Psoas muscle (tissue), 8 donors: ENCODE results near the gene SRGAP2B. TPM values are rescaled to one million over a fixed set of nuclear protein-coding genes. Genes with fewer than 3 reads are reported as not detected.
A peak's percentile ranks its signal among the peaks of the same experiment; 100 is the strongest.
"Not testable (repeated sequence)": the region's sequence is repeated elsewhere in the genome, so short reads cannot be mapped to it uniquely, and the experiment has no call there.

Source experiments
- ATAC-seq, 4 donors: fragments of 200-7000 bp; cut with Tn5 transposase; one replicate each; pipeline ENCODE4 v1.9.1; 2020; ENCODE audit warnings: moderate library complexity in 3 of 4, mild to moderate bottlenecking in 2 of 4
- DNase-seq, 2 donors: peaks; one replicate each; pipeline ENCODE4 v3.0.0-alpha.2; 2020
- H3K27ac ChIP-seq: fragments of 200-600 bp; one replicate; pipeline ENCODE4 v1.8.0; 2022
- H3K27me3 ChIP-seq, 3 donors: fragments of 200-600 bp in 1 of 3; one replicate each; pipeline versions ENCODE4 v1.6.1 to v1.8.0; 2013 to 2022; ENCODE audit warnings: low read length in 2 of 3, mild to moderate bottlenecking in 2 of 3, moderate library complexity in 1 of 3; ENCODE audit not compliant: insufficient read depth in 3 of 3
- H3K36me3 ChIP-seq, 2 donors: fragments of 200-600 bp in 1 of 2; one replicate each; pipeline versions ENCODE4 v1.6.1 to v1.8.0; 2013 to 2022; ENCODE audit warnings: low read depth in 1 of 2, mild to moderate bottlenecking in 1 of 2, moderate library complexity in 1 of 2; ENCODE audit not compliant: insufficient read depth in 1 of 2
- H3K4me1 ChIP-seq: fragments of 200-600 bp; one replicate; pipeline ENCODE4 v1.8.0; 2022
- H3K4me3 ChIP-seq: fragments of 200-600 bp; one replicate; pipeline ENCODE4 v1.8.0; 2022; ENCODE audit warnings: mild to moderate bottlenecking
- H3K9me3 ChIP-seq: fragments of 200-600 bp; one replicate; pipeline ENCODE4 v1.8.0; 2022
- WGBS, 3 donors: extraction: QIAGEN DNeasy Blood & Tissue Kit; methylation state at CpG; one replicate each; pipeline versions ENCODE4 v1.1.6 to v1.1.7; 2013; 5-methylcytosine and 5-hydroxymethylcytosine counted together
- intact Hi-C, 2 donors: fragments of 100-400 bp; cut with DNase I; formaldehyde crosslinking; loops; one replicate each; pipeline versions ENCODE4 v1.11.0 to v1.14.2; 2022
- polyA plus RNA-seq, 3 donors: library from polyadenylated mRNA; stranded (reverse); fragments of 200-250 nt; gene quantifications; one replicate each; pipeline ENCODE4 v1.2.3, GENCODE V29; 2013
- total RNA-seq, 4 donors: library from RNA; stranded (reverse); fragmentation: NEBNext Ultra II Directional in 2 of 4; extraction: Animal tissue kit (Norgen Biotek cat#: 25700) in 2 of 4; gene quantifications; one replicate each; pipeline versions ENCODE4 v1.2.1 to v1.2.4, GENCODE V29; 2021 to 2023
- donor health status: healthy with polysubstance abuse.
- donor health status: DM: no; HTN: no; CAD: no; lungs with moderate emphysema.
- donor health status: Bipolar disorder and iron deficiency.
- donor health status: healthy.
- donor health status: DM: yes; HTN: yes; CAD: no.
- donor health status: DM: no; HTN: no; CAD: no.
- donor health status: DM: no; HTN: no; CAD: no.
- donor health status: DM: yes; HTN: yes; CAD: no.

Gene SRGAP2B
- total and polyA plus RNA-seq, 7 donors: 2.3 to 12.5 (median 3.8) TPM

- WGBS, 3 donors: 55 to 83% (median 57%) methylated on average over 4 of the region's 5 CpGs
- H3K4me3 ChIP-seq, H3K4me1 ChIP-seq, H3K27me3 ChIP-seq, H3K36me3 ChIP-seq, DNase-seq, H3K27ac ChIP-seq, intact Hi-C loops, H3K9me3 ChIP-seq: not testable (repeated sequence)
- peak; percentile 34 to 94 (median 58) for ATAC-seq
Observed at GRCh38 chr1:144933014-144933413, 162.1 kb downstream of the SRGAP2B start.

DNA sequence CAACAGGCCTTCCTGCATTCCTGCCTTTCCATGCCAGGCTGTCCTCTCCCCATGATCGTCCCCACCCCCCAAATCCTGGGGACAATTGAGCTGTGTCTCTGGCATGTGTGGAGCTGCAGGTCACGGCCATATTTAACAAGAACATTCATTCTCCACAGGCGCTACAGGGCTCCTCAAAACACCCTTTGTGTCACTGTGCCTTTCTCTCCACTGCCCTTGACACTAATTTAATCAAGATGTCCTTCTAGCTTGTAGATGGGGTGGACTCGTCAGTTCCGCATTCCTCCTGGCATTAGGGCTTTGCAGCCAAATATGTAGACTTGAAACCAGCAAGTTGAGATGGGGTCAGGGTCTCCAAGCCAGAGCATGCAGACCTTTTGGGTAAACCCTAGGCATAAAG lies 163.0 kb downstream of the SRGAP2B start:
- H3K27ac ChIP-seq, intact Hi-C loops, H3K27me3 ChIP-seq, ATAC-seq, H3K36me3 ChIP-seq, H3K4me3 ChIP-seq, H3K4me1 ChIP-seq, H3K9me3 ChIP-seq, DNase-seq: not testable (repeated sequence)
- WGBS, 3 donors: 65 to 91% (median 76%) methylated on average over 4 of the region's 5 CpGs

- 14 to 67% (median 41%) methylated on average over 1 of the region's 1 CpG for WGBS, 3 donors
- ATAC-seq, H3K9me3 ChIP-seq, H3K27me3 ChIP-seq, intact Hi-C loops, H3K27ac ChIP-seq, H3K4me3 ChIP-seq, DNase-seq, H3K36me3 ChIP-seq, H3K4me1 ChIP-seq: not testable (repeated sequence)
Observed at GRCh38 chr1:144931553-144931952, 163.6 kb downstream of the SRGAP2B start.

- H3K4me1 ChIP-seq, H3K27ac ChIP-seq, ATAC-seq, H3K4me3 ChIP-seq, intact Hi-C loops, H3K27me3 ChIP-seq, H3K36me3 ChIP-seq, H3K9me3 ChIP-seq, DNase-seq: not testable (repeated sequence)
- 93 to 96% (median 94%) methylated on average over 2 to 4 of the region's 6 CpGs for WGBS, 3 donors
Observed at GRCh38 chr1:144930085-144930777, 164.9 kb downstream of the SRGAP2B start.

GRCh38 chr1:144927292-144927691 lies 167.8 kb downstream of the SRGAP2B start:
- intact Hi-C loops, H3K4me1 ChIP-seq, H3K36me3 ChIP-seq, ATAC-seq, H3K27ac ChIP-seq, H3K4me3 ChIP-seq, H3K9me3 ChIP-seq, DNase-seq, H3K27me3 ChIP-seq: not testable (repeated sequence)
- 87 to 100% (median 89%) methylated on average over 1 of the region's 1 CpG for WGBS, 3 donors

DNA sequence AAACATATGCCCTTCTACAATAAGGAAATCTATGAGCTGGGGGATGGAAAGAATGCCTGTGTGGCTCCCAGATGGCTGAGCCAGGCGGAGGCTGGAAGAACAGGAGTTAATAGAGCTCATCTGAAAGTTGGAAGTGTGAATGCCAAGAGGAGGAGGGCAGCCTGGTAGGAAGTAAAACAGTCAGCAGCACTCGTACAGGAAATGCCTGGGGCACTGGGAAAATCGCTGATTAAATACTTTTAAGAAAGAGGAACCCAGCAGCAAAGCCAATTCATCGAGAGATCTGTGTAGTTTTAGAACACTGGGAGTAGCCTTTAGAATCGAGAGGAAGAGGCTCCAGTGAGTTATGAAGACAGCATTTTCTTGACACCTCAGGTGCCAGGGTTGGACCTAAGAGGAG lies 171.5 kb downstream of the SRGAP2B start:
- DNase-seq, intact Hi-C loops: not testable (repeated sequence)

GRCh38 chr1:144922785-144923184 lies 172.3 kb downstream of the SRGAP2B start:
- H3K4me3 ChIP-seq, H3K36me3 ChIP-seq, H3K9me3 ChIP-seq, H3K27ac ChIP-seq, H3K27me3 ChIP-seq, H3K4me1 ChIP-seq, intact Hi-C loops, ATAC-seq, DNase-seq: not testable (repeated sequence)
- 54 to 83% (median 59%) methylated on average over 3 of the region's 4 CpGs for WGBS, 3 donors

More for the DNA sequence above, 171.5 kb downstream of the SRGAP2B start:
- H3K27ac ChIP-seq, H3K4me3 ChIP-seq, ATAC-seq, H3K9me3 ChIP-seq, H3K4me1 ChIP-seq, H3K36me3 ChIP-seq, H3K27me3 ChIP-seq: not testable (repeated sequence)
- no CpG with 5 or more reads among the region's 5 CpGs for WGBS, 3 donors

GRCh38 chr1:144919106-144919505 lies 176.0 kb downstream of the SRGAP2B start:
- H3K27ac ChIP-seq, intact Hi-C loops, H3K36me3 ChIP-seq, ATAC-seq, H3K9me3 ChIP-seq, DNase-seq, H3K4me1 ChIP-seq, H3K4me3 ChIP-seq, H3K27me3 ChIP-seq: not testable (repeated sequence)

DNA sequence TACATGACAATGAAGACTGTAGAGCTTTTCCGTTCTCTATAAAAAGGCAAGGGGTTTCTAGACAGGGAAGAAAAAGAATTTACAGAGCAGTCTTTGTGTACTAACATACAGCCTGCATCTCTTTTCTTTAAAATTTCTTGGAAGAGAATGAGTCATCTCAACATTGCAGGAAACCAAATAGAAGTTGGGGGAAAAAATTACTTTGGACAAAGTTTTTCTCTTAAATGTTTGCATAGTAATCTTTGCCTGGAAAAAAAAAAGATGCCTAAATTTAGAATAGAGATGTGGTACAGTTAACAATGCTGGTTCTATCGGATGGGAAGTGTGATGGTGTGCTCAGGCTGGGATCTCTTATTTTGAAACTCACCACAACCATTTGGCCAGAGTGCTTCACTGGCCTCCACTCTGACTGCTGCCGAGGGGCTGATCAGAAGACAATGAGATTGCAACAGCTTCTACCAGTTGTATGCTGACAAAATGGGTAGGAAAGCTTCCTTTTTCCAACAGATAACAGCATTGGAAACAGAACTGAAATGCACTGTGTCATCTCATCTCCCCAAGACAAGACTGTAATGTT lies 177.0 kb downstream of the SRGAP2B start:
- H3K4me3 ChIP-seq, intact Hi-C loops, H3K4me1 ChIP-seq, H3K27me3 ChIP-seq, H3K36me3 ChIP-seq, DNase-seq, H3K9me3 ChIP-seq, H3K27ac ChIP-seq: not testable (repeated sequence)
- ATAC-seq: peak in 3 of 4 donors; percentile 50 to 74 (median 60)
- 44 to 75% (median 57%) methylated on average over 1 of the region's 3 CpGs for WGBS, 3 donors

GRCh38 chr1:144917154-144918026 lies 177.7 kb downstream of the SRGAP2B start:
- H3K4me3 ChIP-seq, H3K36me3 ChIP-seq, H3K27me3 ChIP-seq, H3K9me3 ChIP-seq, H3K4me1 ChIP-seq, DNase-seq, H3K27ac ChIP-seq, intact Hi-C loops: not testable (repeated sequence)
- WGBS, 3 donors: no CpG with 5 or more reads among the region's 8 CpGs
- peak; percentile 46 to 82 (median 70) for ATAC-seq
